ENCODE measurements around the gene PERP. TPM values are rescaled to one million over a fixed set of nuclear protein-coding genes. Genes with fewer than 3 reads are reported as not detected.

PERP gene
- total and polyA plus RNA-seq, 2 of the 4 experiments (the other 2 are of a cell fraction) = 7.7 to 21.4 TPM

GRCh38 chr6:138116661-138116999 lies 9.4 kb upstream of the PERP start:
- ATAC-seq (ENCODE audit: low read depth) = no peak
- H3K18ac ChIP-seq (ENCODE audit: low read depth, low read length) = no peak overlapping the region
- H3K4ac ChIP-seq (ENCODE audit: low read depth, low read length) = no peak overlapping the region
- no peak overlapping the region for H2BK15ac ChIP-seq (ENCODE audit: low read depth, low read length)
- TF ChIP-seq USF2 (IDR thresholded peaks at IDR 0.05; ENCODE audit: low read depth, low read length) (no peak), CEBPB (IDR thresholded peaks at IDR 0.05; ENCODE audit: low read depth, low read length) (no peak), NFE2L2 (IDR thresholded peaks at IDR 0.05; ENCODE audit: low read depth, low read length) (no peak), CTCF (conservative IDR thresholded peaks at IDR 0.05; ENCODE audit: low read depth, low read length) (no peak), MAFK (IDR thresholded peaks at IDR 0.05; ENCODE audit: low read depth, low read length) (no peak), FOS (IDR thresholded peaks at IDR 0.05; ENCODE audit: low read depth, low read length) (no peak), MAZ (IDR thresholded peaks at IDR 0.05; ENCODE audit: borderline replicate concordance, low read depth, low read length) (no peak), CHD1 (IDR thresholded peaks at IDR 0.05; ENCODE audit: low read depth, low read length) (no peak), BHLHE40 (IDR thresholded peaks at IDR 0.05; ENCODE audit: low read depth, low read length) (no peak), MXI1 (IDR thresholded peaks at IDR 0.05; ENCODE audit: borderline replicate concordance, low read depth, low read length) (no peak), RCOR1 (IDR thresholded peaks at IDR 0.05; ENCODE audit: insufficient replicate concordance, low read length) (no peak), SMC3 (IDR thresholded peaks at IDR 0.05; ENCODE audit: low read depth, low read length) (no peak), ELK1 (IDR thresholded peaks at IDR 0.05; ENCODE audit: borderline replicate concordance, low read depth, low read length) (no peak), POLR2A (IDR thresholded peaks at IDR 0.05; ENCODE audit: low read depth, low read length) (no peak), RFX5 (IDR thresholded peaks at IDR 0.05; ENCODE audit: low read depth, low read length) (no peak)
- no peaks in the 10 kb centered on the region for H3K36me3 ChIP-seq (ENCODE audit: control insufficient read depth, insufficient read depth, low read length)
- ChIA-PET CTCF (interaction anchor here (0.7 to 1.6 kb wide), 4 partner anchors 18 to 408 kb away, joined by 3 to 5 read pairs (median 4); no protein-coding TSS in a partner anchor), POLR2A (ENCODE audit: unreplicated experiment) (no interaction called here)
- intact Hi-C loops (cut with micrococcal nuclease) = loop anchor here (1.0 to 5.0 kb wide), 10 partner anchors 171 to 1236 kb away; partner anchors contain the start of genes HEBP2 and REPS1
- H2BK120ac ChIP-seq (ENCODE audit: low read depth, low read length) = no peak overlapping the region
- H3K9me3 ChIP-seq (ENCODE audit: control insufficient read depth, insufficient read depth, low read length) = no peaks in the 10 kb centered on the region
- no peak overlapping the region for H3K56ac ChIP-seq (ENCODE audit: extremely low read depth, insufficient read depth, low read length)
- no peak overlapping the region for H3K14ac ChIP-seq (replicated peaks; ENCODE audit: low read depth, low read length)
- dilution Hi-C loops (cut with HindIII; ENCODE audit: low sequenced_read_pairs, unreplicated experiment) = no loop called here
- in situ Hi-C loops (cut with MboI; ENCODE audit: low sequenced_read_pairs) = loop anchor here (5.0 to 25.0 kb wide), 4 partner anchors 468 to 1246 kb away; partner anchors contain the start of genes CITED2 and REPS1
- H2BK5ac ChIP-seq (ENCODE audit: low read depth, low read length, poor library complexity, severe bottlenecking) = no peak overlapping the region
- no peaks in the 10 kb centered on the region for H3K79me1 ChIP-seq (ENCODE audit: low read depth in 1 of 2, low read length in 2 of 2)
- no peak for DNase-seq
- no peaks in the 10 kb centered on the region for H3K4me1 ChIP-seq (ENCODE audit: control insufficient read depth, insufficient read depth, low read length)
- no peak overlapping the region for H3K9ac ChIP-seq (ENCODE audit: low read depth, low read length)
- no peak overlapping the region for H4K5ac ChIP-seq (ENCODE audit: low read depth, low read length)
- no peak overlapping the region for H3K4me3 ChIP-seq (ENCODE audit: insufficient read depth, low read depth, low read length)
- WGBS, 2 experiments (ENCODE audit: extremely low coverage in 2 of 2, insufficient read length in 1 of 2) = no CpG with 5 or more reads among the region's 3 CpGs
- no peak overlapping the region for H2AK5ac ChIP-seq (ENCODE audit: low read depth, low read length)
- no peak overlapping the region for H2BK20ac ChIP-seq (ENCODE audit: low read depth, low read length)
- H4K8ac ChIP-seq (ENCODE audit: low read depth in 2 of 2, low read length in 2 of 2) = no peak overlapping the region
- H4K91ac ChIP-seq (ENCODE audit: insufficient read depth, low read depth, low read length) = no peak overlapping the region
- no peak overlapping the region for H3K23ac ChIP-seq (ENCODE audit: low read depth, low read length)
- peaks cover 17% of the 10 kb centered on the region for H3K27me3 ChIP-seq (ENCODE audit: control insufficient read depth, insufficient read depth, low read length)
- H2AK9ac ChIP-seq (replicated peaks; ENCODE audit: low read depth, low read length, poor library complexity) = no peak overlapping the region
- no peak overlapping the region for H3K4me2 ChIP-seq (ENCODE audit: low read depth, low read length)
- H2AFZ ChIP-seq (replicated peaks; ENCODE audit: low read length, poor library complexity) = no peak overlapping the region
- no peak overlapping the region for H3K27ac ChIP-seq (ENCODE audit: insufficient read depth, low read length)
- H3K9me1 ChIP-seq (ENCODE audit: insufficient read depth, low read length) = no peaks in the 10 kb centered on the region
- H4K20me1 ChIP-seq (ENCODE audit: insufficient read depth, low read length) = no peaks in the 10 kb centered on the region
- no TSS peak for BruUV-seq (replicated peaks)
